ENCODE data around the gene TREH.

TREH gene

DNA sequence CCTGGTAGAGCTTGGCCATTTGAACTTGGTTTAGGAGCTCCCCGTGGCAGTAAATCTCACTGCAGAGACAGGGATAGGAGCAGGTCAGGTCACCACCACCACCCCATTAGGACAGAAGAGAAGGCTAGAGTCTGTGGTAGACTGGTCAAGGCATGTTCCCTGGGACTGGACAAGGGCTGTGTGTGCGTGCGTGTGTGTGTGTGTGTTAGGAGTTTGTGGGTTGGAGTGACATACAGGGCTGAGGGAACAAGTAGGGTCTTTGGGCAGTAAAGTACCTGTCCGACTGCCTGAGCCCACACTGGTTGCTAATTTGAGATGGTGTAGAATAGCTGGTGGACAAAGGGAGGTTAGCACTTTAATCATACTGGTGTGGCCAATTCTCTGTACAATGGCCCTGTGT is 16.1 kb downstream of the TREH start:
- DNase-seq, result no peak

DNA sequence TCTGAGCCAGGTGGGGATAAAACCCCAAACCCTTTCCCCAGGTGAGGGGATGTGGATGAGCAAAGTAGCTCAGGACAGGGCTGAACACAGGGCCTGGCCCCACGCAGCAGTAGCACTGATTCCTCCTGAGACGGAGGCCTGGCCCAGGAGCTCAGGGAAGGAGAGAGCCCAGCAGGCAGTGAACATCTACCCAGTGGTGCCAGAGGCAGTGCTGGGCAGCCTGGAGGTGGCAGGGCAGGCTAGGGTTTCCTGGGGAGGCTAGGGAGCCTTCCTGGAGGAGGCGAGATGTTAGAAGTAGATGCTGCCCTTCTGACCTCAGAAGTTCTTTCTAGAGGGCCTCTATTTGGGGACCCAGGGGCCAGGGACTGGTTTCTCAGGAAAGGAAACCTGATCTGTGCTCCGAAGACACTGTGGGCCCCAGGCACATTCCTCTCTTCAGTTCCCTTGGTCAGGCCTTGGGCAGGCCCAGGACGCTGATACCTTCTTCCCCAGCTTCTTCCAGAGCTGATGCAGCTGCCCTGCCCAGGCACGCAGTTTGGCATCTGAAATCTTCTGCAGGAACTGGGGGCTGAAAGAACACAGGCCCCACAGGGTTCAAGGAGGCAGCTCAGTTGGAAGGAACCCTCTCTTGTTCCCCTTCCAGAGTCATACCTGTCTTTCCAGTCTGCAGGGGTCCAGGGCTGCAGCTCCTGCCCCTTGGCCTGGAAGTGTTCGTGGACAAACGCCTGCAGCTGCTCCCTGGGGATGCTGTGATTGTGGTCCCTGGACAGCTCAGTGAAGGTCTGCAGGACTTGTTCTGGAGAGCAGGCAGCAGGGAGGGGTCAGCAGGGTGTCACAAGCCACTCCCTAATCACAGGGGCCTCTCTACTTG is 16.8 kb downstream of the TREH start:
- no peak for DNase-seq

DNA sequence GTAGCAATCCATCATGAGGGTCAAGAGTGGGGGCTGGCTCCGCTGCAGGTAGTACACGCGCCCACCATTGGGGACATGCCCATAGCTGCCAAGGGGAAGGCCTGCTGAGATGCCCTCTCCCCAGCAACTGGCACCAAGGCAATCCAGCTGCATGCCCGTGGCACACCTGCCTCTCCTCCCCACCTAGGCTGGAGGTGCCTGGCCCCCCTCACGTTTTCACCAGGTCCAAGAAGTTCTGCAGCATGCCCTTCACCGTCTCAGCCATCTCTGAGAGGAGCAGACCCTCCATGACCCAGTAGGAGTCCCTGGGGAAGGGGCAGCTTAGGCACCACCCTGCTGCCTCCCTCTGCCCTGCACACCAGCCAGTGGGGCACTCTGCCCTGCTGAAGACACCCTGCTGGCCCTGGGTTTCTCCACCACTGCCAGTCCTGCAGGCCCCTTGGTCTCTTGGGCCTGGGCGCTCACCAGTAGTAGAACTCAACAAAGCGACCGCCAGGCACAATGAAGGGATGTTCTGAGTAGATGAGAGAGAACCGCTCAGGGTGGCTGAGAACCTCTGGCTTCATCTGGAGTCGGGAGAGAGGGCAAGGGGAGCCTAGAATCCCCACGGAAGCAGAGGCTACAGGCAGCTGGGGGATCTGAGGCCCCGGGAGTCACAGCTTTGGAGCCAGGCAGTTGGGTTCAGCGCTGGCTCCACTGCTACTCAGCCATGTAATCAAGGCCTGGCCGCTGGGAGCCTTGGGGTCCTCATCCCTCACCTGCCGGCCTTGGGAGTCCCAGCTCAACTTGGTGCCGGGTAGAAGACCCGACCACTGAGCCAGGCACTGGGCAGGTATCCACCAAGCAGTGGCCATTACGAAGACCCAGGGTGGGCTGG is 17.8 kb downstream of the TREH start:
- no peak for DNase-seq

DNA sequence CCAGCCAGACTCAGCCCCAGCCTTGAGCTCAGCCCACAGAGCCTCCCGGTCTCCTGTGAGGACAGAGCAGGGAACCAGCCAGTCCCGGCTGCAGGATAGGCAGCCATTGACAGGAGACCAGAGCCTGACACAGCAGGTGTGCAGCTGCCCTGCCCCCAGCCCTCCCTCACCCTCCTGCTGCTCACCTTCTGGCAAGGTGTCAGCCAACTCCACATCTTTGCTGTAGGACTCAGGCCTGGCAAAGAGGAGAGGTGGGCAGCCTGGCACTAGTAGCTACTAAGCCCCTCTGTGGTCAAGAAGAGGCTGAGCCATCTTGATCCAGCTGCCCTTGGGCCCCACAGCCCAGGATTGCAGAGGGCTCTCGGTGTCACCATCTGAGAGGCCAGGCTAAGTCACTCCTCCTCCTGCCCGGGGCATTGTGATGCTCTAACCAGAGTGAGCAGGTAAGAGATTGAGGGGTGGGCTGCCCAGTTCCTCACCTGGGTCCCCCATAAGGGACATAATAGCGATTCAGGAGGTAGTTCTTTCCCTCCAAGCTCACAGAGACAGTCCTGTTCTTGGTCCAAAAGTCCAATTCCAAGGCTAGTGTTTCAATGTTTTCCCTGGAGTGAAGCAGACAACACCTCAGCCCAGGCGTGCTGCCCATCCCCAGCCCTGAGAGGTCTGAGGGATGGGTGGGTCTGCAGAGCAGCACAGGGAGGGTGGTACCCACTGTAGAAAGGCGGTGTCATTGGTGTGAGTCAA is 18.6 kb downstream of the TREH start:
- no peak for DNase-seq

DNA sequence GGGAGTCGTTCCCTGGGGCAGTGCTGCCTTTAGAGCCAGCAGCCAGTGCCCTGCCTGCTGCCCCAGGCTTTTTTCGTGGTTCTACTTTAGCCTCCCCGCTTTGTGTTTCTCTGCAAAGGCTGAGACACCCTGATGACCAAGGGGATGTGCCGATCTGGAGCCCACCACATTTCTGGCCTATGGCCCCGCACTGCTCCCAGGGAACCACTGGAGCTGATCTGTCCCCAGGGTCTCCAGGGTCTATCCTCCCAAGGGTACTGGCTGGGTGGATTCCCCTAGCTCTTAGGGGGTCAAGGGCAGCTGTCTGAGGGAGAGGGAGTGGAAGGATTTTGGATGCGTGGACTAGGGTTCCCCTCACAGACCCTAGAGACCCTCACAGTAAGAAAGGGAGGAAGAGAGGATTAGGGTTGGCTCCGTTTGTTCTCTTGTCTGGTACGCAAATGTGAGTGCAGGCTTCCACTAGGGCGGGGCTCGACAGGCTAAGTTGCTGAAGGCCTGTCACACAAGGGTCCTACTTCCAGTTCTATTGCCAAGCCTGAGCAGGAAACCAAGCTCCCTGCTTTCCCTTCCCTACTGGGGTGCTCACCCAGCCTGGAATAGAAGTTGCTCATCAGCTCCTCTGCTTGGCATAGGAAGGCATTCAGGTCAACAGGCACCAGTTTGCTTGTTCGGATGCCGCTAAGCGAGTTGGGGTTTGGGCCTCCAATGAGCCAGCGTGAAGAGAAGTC is 19.3 kb downstream of the TREH start:
- no peak for DNase-seq

DNA sequence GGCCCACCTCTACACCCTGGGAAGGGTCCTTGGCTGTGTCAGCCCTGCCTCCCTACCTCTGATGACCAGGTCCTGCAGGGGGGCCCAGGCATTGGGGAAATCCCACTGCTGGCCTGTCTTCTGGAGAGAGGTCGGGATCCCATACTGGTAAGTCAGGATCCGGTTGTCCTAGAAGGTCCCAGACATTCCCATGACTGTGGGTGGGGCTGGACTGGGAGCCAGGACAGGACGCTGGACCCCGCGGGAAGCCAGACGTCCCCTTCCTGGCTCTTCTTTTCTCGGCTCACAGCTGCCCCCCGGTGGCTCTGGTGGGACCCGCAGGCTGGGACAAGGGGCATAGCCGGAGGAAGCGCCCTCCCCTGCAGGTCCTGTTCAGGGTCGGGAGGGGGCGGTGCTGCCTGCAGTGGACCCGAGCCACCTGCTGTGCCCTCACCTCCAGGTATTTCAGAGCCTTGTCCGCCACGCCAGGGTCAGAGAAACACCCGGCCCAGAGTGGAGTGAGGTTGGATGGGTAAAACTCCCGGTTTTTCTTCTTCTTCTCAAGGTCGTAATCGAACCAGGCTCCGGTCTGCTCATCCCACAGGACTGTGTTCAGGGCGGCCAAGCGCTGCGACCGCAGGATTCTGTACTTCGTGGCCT is 20.0 kb downstream of the TREH start:
- peak; percentile 90 for DNase-seq

DNA sequence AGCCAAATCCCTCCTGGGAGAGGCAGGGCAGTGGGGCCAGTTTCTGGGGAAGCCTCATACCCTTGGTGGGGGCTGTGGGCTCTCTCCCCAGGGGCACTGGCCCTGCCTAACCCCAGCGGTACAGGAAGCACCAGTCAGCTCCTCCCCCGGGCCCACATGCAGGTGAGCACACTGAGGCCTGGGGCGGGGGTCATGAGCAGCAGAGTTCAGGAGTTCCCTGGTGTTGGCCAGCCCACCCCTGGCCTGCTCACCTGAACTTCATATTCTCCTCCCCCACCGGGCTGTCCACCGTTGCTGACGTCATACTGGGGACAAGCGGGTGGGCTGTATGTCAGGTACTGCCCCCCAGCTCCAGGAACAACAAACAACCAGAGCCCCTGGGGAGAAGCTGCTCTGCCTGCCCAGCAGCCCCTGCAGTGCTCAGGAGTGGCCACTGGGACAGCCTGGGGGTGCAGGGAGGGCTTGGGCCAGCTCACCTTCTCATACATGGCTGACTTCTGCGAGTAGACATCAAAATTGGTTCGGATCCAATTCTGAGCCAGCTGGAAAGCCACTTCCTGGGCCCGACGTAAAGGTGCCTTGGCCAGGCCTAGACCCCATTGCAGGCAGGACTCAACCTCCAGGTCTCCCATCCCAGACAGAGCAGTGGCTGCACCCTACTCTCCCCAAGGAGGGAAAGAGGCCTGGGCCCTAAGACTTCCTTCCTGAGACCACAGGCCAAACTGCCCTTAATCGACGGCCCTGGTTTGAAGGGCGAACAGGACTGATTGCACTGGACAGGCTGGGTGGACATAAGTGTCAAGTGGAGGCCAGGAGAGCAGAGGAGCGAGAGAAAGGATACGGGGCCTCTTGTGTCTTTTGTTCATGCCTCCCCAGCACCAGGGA is 20.8 kb downstream of the TREH start:
- DNase-seq, result peak; percentile 20

DNA sequence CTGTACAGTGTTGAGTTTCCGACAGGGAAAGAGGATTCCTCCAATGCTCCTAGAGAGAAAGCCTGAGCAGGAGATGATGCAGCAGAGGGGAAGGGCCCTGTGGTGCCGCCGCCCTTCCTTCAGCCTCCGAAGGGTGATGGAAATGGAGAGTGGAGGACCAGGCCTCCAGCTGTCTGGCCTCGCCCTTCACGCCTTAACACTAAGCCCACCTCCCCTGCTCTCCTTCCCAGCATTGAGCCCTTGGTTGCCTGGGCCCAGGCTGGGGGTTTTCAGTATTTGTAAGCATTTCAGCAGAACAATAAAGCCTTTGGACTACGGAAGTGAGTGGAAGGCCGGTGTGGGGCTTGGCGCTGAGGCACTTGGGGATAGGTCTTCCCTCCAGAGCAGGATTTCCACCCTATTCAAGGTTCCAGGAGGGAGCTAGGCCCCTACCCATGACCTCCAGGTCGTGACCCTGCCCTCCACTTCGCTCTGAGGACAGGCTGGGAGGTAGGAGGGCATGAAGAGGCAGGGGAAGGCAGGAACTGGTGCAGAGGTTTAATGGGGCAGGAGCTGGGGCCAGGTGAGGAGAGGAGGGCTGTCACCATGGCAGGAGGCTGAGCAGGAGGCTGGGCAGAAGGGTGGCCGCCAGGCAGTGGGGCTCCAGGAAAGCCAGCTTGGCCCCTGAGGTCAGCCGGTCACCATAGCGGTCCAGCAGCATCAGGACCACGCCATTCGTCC is 21.6 kb downstream of the TREH start:
- no peak for DNase-seq

DNA sequence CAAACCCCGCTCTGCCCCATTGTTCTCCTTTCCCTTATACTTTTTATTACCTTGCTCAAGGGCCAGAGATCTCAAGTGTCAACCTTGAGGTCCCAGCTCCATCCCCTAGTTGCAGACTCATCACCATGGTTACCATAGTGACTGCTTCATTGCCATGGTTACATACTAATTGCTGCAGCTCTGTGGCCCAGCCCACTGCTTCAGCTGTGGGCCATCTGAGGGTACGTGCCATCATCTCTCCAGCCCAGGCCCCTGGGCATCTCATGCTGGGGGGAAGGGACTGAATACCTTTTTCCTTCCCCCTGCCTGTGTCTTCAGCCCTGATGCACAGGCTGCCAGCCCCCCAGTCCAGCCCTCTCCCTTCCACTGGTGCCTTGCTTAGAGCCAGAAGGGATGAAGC is 22.2 kb downstream of the TREH start:
- peak; percentile 19 for DNase-seq

DNA sequence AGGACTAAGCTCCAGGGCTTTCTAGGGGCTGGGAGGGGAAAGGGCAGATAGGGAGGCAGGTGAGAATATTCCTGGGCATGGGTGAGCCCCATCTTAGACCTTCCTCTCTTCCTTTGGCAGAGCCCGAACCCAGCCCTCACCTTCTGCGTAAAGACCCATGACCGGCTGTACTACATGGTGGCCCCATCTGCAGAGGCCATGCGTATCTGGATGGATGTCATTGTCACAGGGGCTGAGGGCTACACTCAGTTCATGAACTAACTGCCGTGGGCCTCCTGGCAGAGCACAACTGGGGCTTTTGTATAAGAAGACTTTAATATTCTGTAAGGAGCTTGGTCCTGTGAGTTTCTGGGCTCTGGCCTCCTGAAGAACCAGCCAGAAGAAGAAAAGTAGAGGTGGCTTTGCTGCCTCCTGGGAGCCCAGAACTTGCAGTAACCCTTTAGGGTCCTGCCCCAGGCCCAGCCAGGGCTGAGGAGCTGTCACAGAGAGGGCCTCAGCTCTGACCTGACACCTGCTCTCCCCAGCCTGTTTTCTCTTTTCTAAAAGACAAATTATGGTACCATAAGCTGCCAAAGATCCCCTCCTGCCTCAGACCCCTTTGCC is 22.8 kb downstream of the TREH start:
- DNase-seq, result no peak

DNA sequence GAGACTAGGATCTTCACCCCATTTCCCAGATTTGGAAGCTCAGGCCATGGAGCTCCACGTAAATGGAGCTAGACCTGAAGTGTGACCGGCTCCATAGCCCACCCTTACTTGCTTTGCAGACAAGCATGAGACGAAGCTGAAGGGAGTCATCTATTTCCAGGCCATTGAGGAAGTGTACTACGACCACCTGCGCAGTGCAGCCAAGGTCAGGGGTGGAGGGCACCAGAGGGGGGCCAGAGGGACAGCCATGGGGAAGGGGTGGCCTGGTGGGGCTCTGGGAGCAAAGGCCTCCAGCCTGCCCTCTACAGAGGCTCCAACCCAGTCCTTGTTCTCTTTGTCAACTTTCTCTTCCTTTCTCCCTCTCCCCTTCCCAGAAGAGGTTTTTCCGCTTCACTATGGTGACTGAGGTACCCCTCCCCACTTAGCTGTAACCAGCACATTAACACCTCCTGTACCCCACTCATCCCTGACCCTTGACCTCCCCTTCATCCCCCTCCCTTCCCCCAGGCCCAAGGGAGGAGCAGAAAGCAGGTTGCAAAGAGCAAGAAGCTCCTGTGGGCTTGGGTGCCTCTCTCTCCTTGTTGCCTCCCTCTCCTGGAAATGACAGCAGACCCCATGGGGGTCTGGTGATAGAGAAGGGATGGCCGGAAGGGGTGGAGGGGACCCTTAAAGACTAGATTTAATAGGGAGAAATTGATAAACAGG is 23.8 kb downstream of the TREH start:
- DNase-seq, result no peak

DNA sequence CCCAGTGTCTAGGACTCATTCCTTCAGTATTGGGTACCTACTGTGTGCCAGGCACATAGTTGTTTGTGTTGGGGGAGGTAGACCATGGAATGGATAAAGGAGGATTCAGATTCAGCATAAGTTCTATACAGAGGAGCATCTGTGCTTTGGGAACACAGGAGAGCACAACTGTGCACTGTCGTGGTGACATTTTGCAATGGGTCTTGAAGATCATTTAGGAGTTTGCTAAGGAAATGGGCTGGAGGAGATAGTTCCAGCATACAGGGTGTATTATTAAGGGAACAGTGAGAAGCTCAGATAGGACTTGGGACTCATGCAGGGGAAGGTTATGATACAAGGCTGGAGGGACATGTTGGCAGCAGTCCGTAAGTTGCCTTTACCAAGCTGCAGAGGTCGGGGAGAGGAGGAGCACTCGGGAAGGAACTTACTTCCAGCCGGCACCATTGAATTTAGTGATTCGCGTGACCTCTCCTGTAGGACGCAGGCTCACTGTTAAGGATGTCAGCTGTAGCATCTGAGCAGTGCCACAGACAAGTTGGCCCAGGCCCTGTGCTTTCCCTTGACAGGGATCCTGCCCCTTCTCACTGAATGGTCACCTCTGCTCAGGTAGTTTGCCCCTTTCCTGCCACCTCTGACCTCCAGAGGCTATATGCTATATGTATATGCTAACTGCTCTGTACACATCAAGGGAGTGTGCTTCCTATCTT is 25.6 kb downstream of the TREH start:
- DNase-seq, result no peak

DNA sequence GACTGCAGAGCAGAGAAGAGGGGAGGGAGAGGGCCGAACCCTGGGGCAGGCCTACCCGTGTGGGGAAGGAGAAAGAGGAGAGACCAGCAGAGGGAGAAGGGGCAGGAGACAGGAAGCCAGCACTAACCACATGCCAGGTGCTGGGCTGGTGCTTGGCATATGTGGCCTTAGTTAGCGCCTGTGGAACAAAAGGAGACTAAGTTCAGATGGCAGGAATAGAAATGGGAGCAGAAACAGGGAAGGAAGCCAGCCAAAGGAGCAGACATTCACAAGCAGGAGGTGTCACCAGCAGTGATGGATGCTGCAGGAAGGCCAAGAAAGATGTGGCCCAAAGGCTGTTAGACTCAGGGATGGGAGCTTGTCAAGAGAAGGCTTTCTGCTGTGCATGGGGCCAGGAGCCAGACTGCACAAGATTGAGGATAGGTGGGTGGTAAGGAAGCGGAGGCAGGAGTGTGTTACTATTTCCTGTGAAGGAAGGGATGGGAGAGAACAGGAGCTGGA is 26.7 kb downstream of the TREH start:
- DNase-seq, result no peak

DNA sequence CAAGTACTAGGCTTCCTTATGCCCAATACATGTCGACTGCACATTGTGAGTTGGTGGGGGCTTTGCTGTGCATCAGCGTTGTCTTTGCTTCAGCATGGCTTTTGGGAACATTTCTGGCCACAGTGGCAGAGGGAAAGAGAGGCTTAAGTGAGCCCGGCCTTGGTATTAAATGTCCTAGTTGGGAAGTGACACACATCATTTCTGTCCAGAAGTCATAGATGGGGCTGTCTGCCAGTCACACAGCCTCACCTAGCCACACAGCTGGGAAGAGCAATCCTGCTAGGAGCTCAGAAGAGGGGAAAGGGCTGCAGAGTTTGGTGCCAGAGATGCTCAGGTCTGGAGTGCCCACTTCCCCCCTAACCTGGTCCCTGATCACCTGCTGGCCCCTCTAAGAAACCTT is 27.6 kb downstream of the TREH start:
- DNase-seq, result no peak

DNA sequence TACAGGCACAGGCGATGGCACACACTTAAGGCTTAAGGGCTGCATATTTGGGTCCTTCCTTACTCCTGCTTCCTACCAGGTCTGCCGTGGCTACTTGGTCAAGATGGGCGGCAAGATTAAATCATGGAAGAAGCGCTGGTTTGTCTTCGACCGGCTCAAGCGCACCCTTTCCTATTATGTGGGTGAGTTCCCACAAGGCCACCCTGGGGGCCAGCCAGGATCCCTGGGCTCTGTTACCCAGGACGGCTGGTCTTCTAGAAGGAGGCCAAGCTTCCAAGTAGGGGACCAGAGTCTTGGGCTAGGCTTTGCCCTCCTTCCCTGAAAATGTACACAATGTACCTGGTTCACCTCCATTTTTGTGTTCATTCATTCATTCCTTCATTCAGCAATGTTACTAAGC is 29.1 kb downstream of the TREH start:
- DNase-seq, result no peak

DNA sequence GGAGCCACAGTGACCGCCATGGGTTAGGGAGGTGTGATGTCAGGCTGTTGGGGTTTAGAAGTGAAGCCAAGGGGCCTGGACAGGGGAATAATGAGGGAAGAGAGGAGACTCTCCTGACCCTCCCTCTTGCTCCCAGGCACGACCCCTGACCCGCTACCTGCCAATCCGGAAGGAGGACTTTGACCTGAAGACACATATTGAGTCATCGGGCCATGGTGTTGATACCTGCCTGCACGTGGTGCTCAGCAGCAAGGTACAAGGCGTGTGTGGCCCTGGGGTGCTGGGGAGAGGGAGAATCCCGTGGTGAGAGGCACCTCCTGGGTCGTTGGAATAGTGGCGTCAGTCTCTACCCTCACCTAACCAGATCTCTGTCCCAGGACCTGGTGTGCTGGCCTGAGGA is 29.5 kb downstream of the TREH start:
- DNase-seq, result no peak

DNA sequence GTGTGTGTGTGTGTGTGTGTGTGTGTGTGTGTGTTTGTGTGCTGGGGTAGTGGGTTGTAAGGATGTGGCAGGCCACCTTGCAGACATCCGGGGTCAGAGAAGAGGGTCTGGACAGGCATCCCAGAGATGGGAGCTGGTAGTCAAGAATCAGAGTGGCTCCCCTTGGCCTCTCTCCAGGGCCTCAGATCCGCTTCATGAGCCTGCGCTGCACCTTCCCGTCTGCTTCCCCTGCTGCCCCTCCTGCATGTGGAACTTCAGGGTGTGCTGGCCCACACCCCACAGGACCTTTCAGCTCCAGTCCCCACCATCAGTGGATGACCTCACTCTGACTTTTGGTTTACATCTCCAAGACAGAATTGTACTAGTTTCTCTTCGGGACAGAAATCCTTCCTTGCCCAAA is 31.2 kb downstream of the TREH start:
- no peak for DNase-seq

DNA sequence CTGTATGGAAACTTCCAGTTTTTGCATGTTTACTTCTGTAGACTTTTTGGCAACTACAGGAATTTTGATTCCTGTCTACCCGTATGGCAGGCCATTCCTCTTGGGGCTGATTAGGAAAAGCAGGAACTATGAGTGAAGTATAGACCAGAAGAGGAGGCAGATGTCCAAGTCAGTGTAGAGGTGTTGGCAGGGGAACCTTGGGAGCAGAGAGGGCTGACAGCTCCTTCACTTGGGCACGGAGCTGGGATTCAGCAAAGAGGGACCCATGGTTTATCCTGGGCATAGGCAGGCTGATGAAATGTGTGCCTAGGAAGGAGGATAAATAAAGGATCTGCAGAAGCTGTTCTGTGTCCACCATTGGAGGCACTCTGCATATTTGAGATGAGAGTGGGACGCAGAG is 33.1 kb downstream of the TREH start:
- DNase-seq, result no peak

All from hematopoietic multipotent progenitor cell treated with erythropoietin and hydrocortisone succinate and interleukin-3 and kit ligand, for 6 days (in vitro differentiated cells).